ENCODE data around the gene MRNIP. TPM values are rescaled to one million over a fixed set of nuclear protein-coding genes. Genes with fewer than 3 reads are reported as not detected.

The MRNIP gene
- total and polyA plus RNA-seq, 2 of the 8 experiments (the other 6 are each of a cell fraction or from before 2014, with no cell fraction given): 29.6 TPM

DNA sequence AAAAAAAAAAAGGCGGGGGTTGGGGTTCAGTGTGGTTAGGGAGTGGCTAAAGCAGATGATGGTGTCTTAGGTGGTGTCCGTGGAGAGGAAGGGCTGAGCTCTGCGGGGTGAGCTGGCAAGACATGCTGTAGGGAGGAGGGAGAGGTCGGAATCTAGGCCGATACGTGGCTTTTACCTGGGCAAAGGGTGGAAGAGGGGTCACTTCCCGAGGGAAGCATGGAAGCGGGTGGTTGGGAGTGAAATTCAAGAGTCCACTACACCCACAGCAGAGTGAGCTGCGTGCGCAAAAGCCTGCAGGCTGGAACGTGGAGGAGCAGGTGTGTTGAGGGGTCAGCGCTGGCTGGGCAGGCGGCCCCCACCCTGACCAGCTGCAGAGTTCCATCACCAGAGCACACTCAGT lies 31.3 kb upstream of the MRNIP start:
- H4K5ac ChIP-seq (ENCODE audit: insufficient read length, low read depth, low read length): no peak overlapping the region
- DNase-seq (ENCODE audit: low read depth in 1 of 2, low spot score in 2 of 2) (no peak), FAIRE-seq (no peak)
- no peak overlapping the region for H3K4me2 ChIP-seq (ENCODE audit: insufficient read depth in 1 of 2, low read depth in 2 of 2, low read length in 2 of 2)
- H2BK12ac ChIP-seq (ENCODE audit: low read depth, low read length): no peak overlapping the region
- CTCF ChIA-PET (ENCODE audit: partially characterized antibody): interaction anchor here (0.7 to 2.3 kb wide), 4 partner anchors 13 to 89 kb away, joined by 3 to 7 read pairs (median 5); no protein-coding TSS in a partner anchor
- H2BK20ac ChIP-seq (ENCODE audit: low read length): no peak overlapping the region
- no peak overlapping the region for H2BK5ac ChIP-seq (ENCODE audit: low read depth, low read length)
- H3K14ac ChIP-seq (ENCODE audit: insufficient read length): no peak overlapping the region
- H3K79me1 ChIP-seq (ENCODE audit: low read depth, low read length): peaks cover 3% of the 10 kb centered on the region; the same call in 1 of the 2 replicates
- H3K23me2 ChIP-seq (ENCODE audit: low read depth, low read length): no peaks in the 10 kb centered on the region
- no peak overlapping the region for H3K27ac ChIP-seq (ENCODE audit: low read depth, low read length)
- H2AFZ ChIP-seq (ENCODE audit: low read length): no peak overlapping the region
- H3K9ac ChIP-seq (replicated peaks in 1 of 4; ENCODE audit: extremely low read depth in 1 of 4, low read depth in 3 of 4, low read length in 3 of 4): no peak overlapping the region
- H2BK120ac ChIP-seq (replicated peaks; ENCODE audit: low read depth, low read length): no peak overlapping the region
- H3K4ac ChIP-seq (replicated peaks; ENCODE audit: insufficient read length, low read depth, low read length): no peak overlapping the region
- H3K4me1 ChIP-seq (replicated peaks in 1 of 4; ENCODE audit: control insufficient read depth in 3 of 4, insufficient read depth in 4 of 4, low read length in 3 of 4): no peaks in the 10 kb centered on the region; a peak in 1 of 7 replicates
- H4K8ac ChIP-seq (ENCODE audit: extremely low read depth, insufficient read depth, low read length): no peak overlapping the region; the same call in 1 of the 2 replicates
- no peak overlapping the region for H3K4me3 ChIP-seq (ENCODE audit: extremely low read depth in 1 of 4, insufficient read depth in 2 of 4, low read depth in 3 of 4, low read length in 4 of 4)
- H3K56ac ChIP-seq (replicated peaks; ENCODE audit: insufficient read length, low read depth, low read length): no peak overlapping the region
- no peak overlapping the region for H3K23ac ChIP-seq (ENCODE audit: insufficient read length)
- H3K9me3 ChIP-seq (ENCODE audit: insufficient read depth in 2 of 2, low read depth in 1 of 2, low read length in 1 of 2): no peaks in the 10 kb centered on the region
- no peaks in the 10 kb centered on the region for H3K79me2 ChIP-seq (ENCODE audit: control insufficient read depth in 1 of 2, insufficient read depth in 2 of 2, low read length in 2 of 2)
- no peaks in the 10 kb centered on the region for H3K27me3 ChIP-seq (replicated peaks in 1 of 4; ENCODE audit: control insufficient read depth in 3 of 4, extremely low read depth in 1 of 4, insufficient read depth in 3 of 4, low read length in 3 of 4)
- H2AK5ac ChIP-seq (ENCODE audit: low read depth, low read length): no peak overlapping the region
- POLR2A ChIA-PET (ENCODE audit: partially characterized antibody): interaction anchor here (0.6 kb wide), 1 partner anchor 13 kb away, joined by 4 read pairs; no protein-coding TSS in a partner anchor
- no peak overlapping the region for H2BK15ac ChIP-seq (ENCODE audit: low read length)
- peaks cover 0 to 4% of the 10 kb centered on the region in 2 experiments for H4K20me1 ChIP-seq (replicated peaks in 1 of 2; ENCODE audit: control insufficient read depth in 1 of 2, insufficient read depth in 2 of 2, low read length in 2 of 2)
- no peak overlapping the region for H4K91ac ChIP-seq (replicated peaks; ENCODE audit: insufficient read length, low read length)
- no peak overlapping the region for H3K18ac ChIP-seq (ENCODE audit: extremely low read depth, low read length)
- H3K36me3 ChIP-seq (ENCODE audit: control insufficient read depth in 2 of 4, insufficient read depth in 4 of 4, low read length in 3 of 4): peaks cover 14 to 30% (median 27%) of the 10 kb centered on the region in 4 experiments
- WGBS, 2 experiments (ENCODE audit: extremely low coverage in 1 of 2, insufficient coverage in 1 of 2, insufficient read length in 1 of 2, insufficient replicate concordance in 2 of 2, low coverage in 1 of 2, low lambda C conversion rate in 2 of 2, missing lambda C conversion rate in 1 of 2): 84% methylated on average over 12 of the region's 13 CpGs; no CpG with 5 or more reads in 1 of the 2 experiments
- TF ChIP-seq YY1 (IDR thresholded peaks at IDR 0.05; ENCODE audit: low read depth, low read length) (no peak), NANOG (IDR thresholded peaks at IDR 0.05; ENCODE audit: insufficient read depth, low read depth, low read length, poor library complexity, severe bottlenecking) (no peak), SP1 (IDR thresholded peaks at IDR 0.05; ENCODE audit: low read depth, low read length) (no peak), JUN (IDR thresholded peaks at IDR 0.05; ENCODE audit: low read depth, low read length) (no peak), CHD2 (IDR thresholded peaks at IDR 0.05; ENCODE audit: low read length) (no peak), SUZ12 (IDR thresholded peaks at IDR 0.05; ENCODE audit: low read length) (no peak), CEBPB (IDR thresholded peaks at IDR 0.05; ENCODE audit: low read depth, low read length) (no peak), RXRA (IDR thresholded peaks at IDR 0.05; ENCODE audit: insufficient read depth, low read depth, low read length) (no peak), GABPA (IDR thresholded peaks at IDR 0.05; ENCODE audit: borderline replicate concordance, insufficient read depth, low read length) (no peak), CTBP2 (IDR thresholded peaks at IDR 0.05; ENCODE audit: borderline replicate concordance, insufficient read depth, insufficient read length, low read length) (no peak)
- TF ChIP-seq, protein P1, sequence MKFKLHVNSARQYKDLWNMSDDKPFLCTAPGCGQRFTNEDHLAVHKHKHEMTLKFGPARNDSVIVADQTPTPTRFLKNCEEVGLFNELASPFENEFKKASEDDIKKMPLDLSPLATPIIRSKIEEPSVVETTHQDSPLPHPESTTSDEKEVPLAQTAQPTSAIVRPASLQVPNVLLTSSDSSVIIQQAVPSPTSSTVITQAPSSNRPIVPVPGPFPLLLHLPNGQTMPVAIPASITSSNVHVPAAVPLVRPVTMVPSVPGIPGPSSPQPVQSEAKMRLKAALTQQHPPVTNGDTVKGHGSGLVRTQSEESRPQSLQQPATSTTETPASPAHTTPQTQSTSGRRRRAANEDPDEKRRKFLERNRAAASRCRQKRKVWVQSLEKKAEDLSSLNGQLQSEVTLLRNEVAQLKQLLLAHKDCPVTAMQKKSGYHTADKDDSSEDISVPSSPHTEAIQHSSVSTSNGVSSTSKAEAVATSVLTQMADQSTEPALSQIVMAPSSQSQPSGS (IDR thresholded peaks at IDR 0.05; ENCODE audit: low read length): no peak

All from H1 (cell line).